HG03097 (cell line): ENCODE data around the gene SCUBE1.

Experiments used
- ATAC-seq: cut with Tn5 transposase; IDR thresholded peaks from one replicate; pipeline ENCODE4 v1.9.1; 2021; ENCODE audit not compliant: unreplicated experiment, low FRiP score

SCUBE1 gene

GRCh38 chr22:43167001-43167589 lies 176.1 kb downstream of the SCUBE1 start:
- no peak for ATAC-seq

- no peak for ATAC-seq
Measured at GRCh38 chr22:43166132-43166930, 176.8 kb downstream of the SCUBE1 start.

- no peak for ATAC-seq
Measured at GRCh38 chr22:43164636-43165035, 178.5 kb downstream of the SCUBE1 start.

- no peak for ATAC-seq
Measured at GRCh38 chr22:43163241-43163795, 179.9 kb downstream of the SCUBE1 start.

GRCh38 chr22:43162412-43163150 lies 180.6 kb downstream of the SCUBE1 start:
- ATAC-seq, result no peak

- no peak for ATAC-seq
Measured at GRCh38 chr22:43160497-43161126, 182.6 kb downstream of the SCUBE1 start.

GRCh38 chr22:43159484-43160178 lies 183.5 kb downstream of the SCUBE1 start:
- no peak for ATAC-seq

- ATAC-seq, result no peak
Measured at GRCh38 chr22:43158778-43159483, 184.2 kb downstream of the SCUBE1 start.

GRCh38 chr22:43157874-43158546 lies 185.2 kb downstream of the SCUBE1 start:
- ATAC-seq, result no peak

- no peak for ATAC-seq
Measured at GRCh38 chr22:43156413-43156812, 186.8 kb downstream of the SCUBE1 start.

GRCh38 chr22:43155789-43156188 lies 187.4 kb downstream of the SCUBE1 start:
- no peak for ATAC-seq

- ATAC-seq, result no peak
Measured at GRCh38 chr22:43154887-43155536, 188.2 kb downstream of the SCUBE1 start.

GRCh38 chr22:43153899-43154298 lies 189.3 kb downstream of the SCUBE1 start:
- no peak for ATAC-seq

GRCh38 chr22:43152357-43153071 lies 190.7 kb downstream of the SCUBE1 start:
- ATAC-seq, result no peak

GRCh38 chr22:43152003-43152356 lies 191.2 kb downstream of the SCUBE1 start:
- ATAC-seq, result no peak

GRCh38 chr22:43151251-43152002 lies 191.7 kb downstream of the SCUBE1 start, which contains the start of gene TSPO:
Gene TSPO, plus strand, starts transcription at chr22:43151559. Its CDS starts 7,680 bp downstream, at chr22:43159239.
- ATAC-seq, result no peak

GRCh38 chr22:43150731-43151206 lies 192.4 kb downstream of the SCUBE1 start:
- no peak for ATAC-seq
